IPS-18c (cell line): ENCODE measurements around the gene ALKBH8.
"Not testable (repeated sequence)": the region's sequence is repeated elsewhere in the genome, so short reads cannot be mapped to it uniquely, and the experiment has no call there.

ENCODE experiments used
- H3K4me3 ChIP-seq: 2 replicates; pipeline ENCODE4 v1.7.0; 2013; ENCODE audit warnings: low read depth, mild to moderate bottlenecking, low read length, moderate library complexity; ENCODE audit not compliant: insufficient read depth
- H3K9me3 ChIP-seq: one replicate; pipeline ENCODE4 v1.6.1; 2013; ENCODE audit warnings: mild to moderate bottlenecking, low read length, moderate library complexity; ENCODE audit not compliant: control insufficient read depth, insufficient read depth

The ALKBH8 gene

DNA sequence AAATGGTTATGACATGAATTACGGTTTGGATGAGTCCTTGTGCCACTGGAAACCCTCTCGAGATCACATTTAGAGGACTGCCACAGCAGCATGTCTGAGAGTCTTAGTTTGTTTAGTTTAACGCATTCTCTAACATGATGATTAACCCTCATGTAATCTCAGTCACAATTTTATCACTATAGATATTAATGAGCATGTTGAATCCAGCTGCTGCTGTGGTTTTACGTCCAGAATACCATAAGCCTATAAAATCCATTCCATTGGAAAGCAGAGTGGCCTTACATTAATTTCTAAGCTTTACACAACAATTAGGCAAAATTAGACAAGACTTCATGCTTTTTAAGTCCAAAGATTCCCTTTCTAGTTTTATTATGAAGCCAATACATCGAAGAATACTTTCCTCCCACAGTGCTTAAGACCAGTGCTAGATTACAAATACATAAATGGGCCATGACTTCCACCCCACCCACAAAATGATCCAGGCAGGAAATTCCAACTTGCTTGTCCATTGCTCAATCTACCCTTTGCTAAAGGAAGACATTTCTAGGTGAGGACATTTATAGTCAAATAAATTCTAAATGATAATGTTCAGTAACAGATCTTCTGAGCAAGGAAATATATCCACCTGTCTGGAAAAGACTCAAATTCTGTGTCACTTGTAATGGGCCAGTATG lies 21.9 kb upstream of the ALKBH8 start:
- Histone ChIP-seq H3K9me3 (no peaks in the 10 kb centered on the region), H3K4me3 (no peak overlapping the region)

DNA sequence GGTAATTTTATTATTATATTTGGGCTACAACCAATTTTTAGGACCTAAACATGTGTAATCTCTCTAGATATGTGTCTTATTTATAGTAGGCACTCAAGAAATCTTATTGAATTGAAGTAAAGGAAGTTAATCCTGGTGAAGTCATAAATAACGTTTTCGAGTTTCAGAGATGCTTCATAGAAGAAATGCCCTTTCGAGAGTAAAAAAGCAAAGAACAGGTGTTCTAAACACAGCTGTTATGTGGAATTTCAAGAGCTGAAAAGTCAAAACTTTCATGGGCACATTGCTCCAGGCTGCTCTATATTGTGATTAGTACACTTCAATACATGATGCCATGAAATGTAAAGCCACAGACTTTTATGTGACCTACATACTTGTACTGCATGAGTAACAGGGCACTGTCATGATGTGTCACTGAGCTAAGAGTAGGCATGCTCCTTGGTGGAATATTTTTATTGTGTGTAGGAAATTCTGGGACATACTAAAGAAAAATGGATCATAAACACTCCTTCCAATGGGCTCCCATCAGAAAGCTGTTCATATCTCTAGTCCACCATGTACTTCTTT lies 18.2 kb upstream of the ALKBH8 start:
- no peak overlapping the region for H3K4me3 ChIP-seq

DNA sequence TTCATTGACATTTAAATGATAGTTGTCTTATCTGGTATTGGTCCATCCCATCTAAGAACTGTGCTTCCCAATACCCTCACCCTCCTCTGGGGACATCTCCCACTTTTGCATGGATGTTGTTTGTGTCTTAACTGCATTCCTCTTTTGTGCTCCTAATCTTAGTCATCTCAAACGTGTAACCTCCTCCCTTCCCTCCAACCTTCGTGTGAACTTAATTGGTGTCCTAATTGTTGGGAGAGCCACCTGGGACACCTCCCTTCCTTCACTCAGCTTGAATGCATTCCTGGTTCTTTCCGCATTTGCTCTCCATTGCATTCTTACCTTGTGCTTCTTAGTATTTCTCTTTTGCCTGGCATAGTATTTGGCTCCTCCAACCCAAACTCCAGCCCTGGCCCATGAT lies 15.6 kb upstream of the ALKBH8 start:
- Histone ChIP-seq H3K4me3 (no peak overlapping the region), H3K9me3 (no peaks in the 10 kb centered on the region)

More for the DNA sequence above, 18.2 kb upstream of the ALKBH8 start:
- H3K9me3 ChIP-seq, result no peaks in the 10 kb centered on the region

DNA sequence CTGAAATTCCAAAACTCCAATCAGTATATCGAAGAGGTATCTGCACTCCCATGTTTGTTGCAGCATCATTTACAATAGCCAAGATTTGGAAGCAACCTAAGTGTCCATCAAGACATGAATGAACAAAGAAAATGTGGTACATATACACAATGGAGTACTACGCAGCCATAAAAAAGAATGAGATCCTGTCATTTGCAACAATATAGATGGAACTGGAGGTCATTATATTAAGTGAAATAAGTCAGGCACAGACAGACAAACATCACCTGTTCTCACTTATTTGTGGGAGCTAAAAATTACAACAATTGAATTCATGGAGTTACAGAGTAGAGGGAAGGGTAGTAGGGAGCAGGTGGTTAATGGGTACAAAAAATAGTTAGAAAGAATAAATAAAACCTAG lies 13.6 kb upstream of the ALKBH8 start:
- not testable (repeated sequence) for H3K4me3 ChIP-seq, H3K9me3 ChIP-seq

DNA sequence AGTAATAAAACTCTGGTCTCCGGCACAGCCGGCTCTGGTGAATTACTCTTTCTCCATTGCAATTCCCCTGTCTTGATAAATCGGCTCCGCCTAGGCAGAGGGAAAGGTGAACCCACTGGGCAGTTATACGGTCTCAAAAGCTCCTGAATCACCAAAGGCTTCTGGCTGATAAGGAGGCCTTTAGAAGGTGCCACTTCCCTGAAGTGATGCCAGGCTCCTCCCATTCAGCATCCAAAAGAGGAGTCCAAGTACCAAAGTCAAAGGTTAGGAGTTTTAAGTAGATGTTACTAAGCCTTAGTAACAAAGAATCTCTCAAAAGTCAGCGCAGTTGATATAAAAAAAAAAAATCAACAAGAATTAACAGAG lies 11.8 kb upstream of the ALKBH8 start:
- H3K4me3 ChIP-seq, result no peak overlapping the region

DNA sequence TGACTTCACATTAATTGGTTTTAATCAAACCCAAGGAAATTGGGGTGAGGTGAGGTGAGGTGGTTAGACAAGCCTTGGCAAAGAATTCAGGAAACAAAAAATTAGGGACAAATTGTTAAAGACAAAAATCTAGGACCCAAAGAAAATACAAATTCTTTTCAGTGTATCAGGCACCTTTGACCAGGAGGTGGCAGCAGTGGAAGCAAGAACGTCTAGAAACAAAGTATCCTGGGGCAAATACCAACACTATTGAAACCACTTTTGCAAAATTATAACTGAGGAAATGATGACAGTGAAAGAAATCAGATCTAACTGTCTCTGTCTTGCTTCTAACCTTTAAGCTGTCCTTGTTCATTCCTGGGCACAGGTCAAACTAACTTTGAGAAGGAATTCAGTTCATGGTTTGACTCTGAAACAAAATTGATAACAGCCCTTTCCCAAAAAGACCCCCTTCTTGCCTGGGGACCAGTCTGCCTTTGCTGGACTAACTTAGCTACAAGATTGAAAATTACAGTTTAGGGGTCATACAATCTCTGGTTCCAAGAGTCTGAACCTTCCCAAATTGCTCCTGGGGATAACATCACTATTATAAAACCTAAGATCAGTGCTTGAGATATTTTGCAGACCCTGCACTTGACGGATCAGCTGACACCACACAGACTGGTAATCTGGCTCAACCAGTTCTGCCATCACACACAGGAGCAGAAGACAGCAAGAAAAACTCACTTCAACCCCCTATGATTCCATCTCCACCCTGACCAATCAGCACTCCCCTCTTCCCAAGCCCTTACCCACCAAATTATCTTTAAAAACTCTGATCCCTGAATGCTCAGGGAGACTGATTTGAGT lies 11.2 kb upstream of the ALKBH8 start:
- H3K9me3 ChIP-seq, H3K4me3 ChIP-seq: not testable (repeated sequence)

More for the DNA sequence above, 11.8 kb upstream of the ALKBH8 start:
- no peaks in the 10 kb centered on the region for H3K9me3 ChIP-seq

DNA sequence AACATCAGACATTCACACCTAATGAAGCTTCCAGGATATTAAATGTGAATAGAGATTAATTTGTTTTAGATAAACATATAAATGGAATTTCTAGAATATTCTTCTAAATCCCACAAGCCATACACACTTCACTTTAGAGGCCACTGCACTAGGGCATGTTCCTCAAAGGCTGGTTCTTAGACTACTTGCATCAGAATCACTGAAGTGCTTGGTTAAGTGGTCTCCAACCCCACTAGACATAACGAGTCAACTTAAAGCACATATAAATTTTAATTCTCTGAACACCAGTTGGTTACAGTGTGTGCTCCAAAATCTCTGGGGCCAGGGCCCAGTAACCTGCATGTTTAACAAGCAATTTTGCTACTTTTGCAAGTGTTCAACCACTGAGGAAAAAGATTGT lies 7.9 kb upstream of the ALKBH8 start:
- no peak overlapping the region for H3K4me3 ChIP-seq
- H3K9me3 ChIP-seq, result no peaks in the 10 kb centered on the region

DNA sequence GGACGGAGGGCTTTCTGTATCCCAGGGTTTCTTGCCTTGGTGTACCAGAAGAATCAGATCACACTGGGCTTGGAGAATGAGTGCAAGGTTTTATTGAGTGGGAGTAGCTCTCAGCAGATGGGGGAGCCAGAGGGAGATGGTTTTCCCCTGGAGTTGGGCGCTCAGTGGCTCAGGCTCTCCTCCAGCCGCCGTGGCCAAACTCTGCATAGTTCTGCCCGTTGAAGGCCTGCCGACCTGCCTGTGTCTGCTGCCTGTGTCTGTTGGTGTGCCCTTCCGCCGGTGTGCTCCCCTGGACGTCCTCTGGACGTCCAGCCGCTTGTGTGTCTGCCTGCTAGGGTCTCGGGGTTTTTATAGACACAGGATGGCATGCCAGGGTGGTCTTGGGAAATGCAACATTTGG lies 4.5 kb upstream of the ALKBH8 start:
- H3K9me3 ChIP-seq, result no peaks in the 10 kb centered on the region

DNA sequence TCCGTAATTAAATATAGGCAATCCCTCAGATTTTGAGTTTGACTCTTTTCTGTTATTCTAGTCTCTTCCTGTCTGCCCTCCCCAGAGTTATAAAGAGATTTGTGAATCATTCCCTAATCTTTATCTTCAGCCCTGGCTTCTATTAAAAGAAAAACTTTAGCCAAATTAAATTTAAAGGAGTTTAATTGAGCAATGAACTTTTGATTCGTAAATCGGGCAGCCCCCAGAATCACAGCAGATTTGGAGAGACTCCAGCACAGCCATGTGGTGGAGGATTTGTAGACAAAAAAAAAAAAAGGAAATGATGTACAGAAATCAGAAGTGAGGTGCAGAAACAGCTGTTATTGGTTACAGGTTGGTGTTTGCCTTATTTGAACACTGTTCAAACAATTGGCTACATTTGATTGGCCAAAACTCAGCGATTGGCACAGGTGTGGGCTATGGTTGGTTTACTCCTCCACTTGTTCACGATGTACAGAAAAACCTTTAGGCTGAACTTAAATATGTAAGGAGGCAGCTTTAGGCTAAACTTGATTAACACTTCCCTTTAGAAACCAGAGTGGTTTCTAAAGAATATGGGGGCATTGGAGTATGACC lies 2.3 kb upstream of the ALKBH8 start:
- H3K9me3 ChIP-seq, result no peaks in the 10 kb centered on the region
- no peak overlapping the region for H3K4me3 ChIP-seq

More for the DNA sequence above, 4.5 kb upstream of the ALKBH8 start:
- no peak overlapping the region for H3K4me3 ChIP-seq

DNA sequence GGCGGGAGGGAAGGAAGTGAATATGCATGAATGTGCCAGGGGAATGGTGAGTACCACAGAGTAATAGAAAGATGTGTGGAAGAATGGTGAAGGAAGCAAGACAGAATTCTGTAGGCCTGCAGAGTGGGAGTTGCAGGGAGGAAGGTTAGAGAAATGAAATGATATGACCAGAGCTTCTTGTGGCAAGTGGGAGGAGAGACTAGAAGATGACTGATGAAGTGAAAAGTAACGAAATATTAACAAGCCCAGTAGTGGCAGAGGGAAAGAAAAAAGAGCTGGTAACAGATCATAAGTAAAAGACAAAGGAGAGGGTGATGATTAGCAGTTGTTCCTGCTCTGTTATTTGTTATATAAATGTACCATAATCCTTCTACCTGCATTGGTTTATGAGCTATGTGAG lies 1.0 kb upstream of the ALKBH8 start:
- H3K9me3 ChIP-seq, result no peaks in the 10 kb centered on the region
- H3K4me3 ChIP-seq, result no peak overlapping the region

DNA sequence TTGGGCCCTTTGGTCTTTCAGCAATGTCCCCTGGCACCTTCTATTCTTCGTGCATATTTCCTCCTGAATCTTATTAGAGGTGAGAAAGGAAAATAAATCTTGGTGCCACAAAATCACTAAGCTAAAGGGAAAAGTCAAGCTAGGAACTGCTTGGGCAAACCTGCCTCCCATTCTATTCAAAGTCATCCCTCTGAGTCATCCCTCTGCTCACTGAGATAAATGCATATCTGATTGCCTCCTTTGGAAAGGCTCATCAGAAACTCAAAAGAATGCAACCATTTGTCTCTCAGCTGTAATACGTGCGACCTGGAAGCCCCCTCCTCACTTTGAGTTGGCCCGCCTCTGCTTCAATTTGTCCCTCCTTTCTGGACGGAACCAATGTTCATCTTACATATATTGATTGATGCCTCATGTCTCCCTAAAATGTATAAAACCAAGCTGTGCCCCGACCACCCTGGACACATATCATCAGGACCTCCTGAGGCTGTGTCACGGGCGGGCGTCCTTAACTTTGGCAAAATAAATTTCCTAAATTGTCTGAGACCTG lies 493 bp upstream of the ALKBH8 start:
- H3K9me3 ChIP-seq, result not testable (repeated sequence)
- H3K4me3 ChIP-seq, result peak overlapping the region; percentile 75; the same call in 1 of the 2 replicates

DNA sequence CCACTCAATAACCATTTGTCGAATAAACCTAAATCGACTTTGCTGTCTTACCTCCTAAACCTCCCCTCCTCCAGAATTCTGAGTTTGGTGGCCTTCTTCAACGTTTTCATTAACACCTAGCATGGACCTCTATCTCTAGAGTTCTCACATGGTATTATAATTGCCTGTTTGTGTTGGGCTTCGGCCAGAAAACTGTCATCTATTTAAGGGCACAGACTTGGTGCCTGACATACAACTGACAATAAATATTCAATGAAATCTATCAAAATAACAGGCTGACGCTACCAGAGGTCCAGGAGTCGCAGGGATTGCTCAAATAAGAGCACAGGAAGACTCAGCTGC lies 687 bp downstream of the ALKBH8 start:
- Histone ChIP-seq H3K9me3 (no peaks in the 10 kb centered on the region), H3K4me3 (peak overlapping the region; percentile 75)

DNA sequence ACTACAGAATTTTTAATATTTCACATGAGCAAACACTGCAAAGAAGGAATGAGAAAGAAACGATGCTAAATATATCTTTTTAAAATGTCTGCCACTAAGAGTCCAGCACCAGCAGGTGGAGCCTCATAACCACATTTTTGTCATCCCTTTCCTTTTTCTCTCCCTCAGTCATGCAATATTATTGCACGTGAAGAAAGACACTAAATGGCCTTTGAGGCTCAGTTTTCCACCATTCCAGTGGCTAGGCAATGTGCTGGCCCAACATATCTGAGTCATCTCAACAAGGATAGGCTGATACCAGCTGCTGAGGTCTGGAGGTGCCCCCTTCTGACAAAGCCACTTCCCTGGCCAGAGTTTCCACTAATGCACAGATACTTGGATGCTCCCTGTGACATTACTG lies 1.8 kb downstream of the ALKBH8 start:
- Histone ChIP-seq H3K9me3 (no peaks in the 10 kb centered on the region), H3K4me3 (no peak overlapping the region)

DNA sequence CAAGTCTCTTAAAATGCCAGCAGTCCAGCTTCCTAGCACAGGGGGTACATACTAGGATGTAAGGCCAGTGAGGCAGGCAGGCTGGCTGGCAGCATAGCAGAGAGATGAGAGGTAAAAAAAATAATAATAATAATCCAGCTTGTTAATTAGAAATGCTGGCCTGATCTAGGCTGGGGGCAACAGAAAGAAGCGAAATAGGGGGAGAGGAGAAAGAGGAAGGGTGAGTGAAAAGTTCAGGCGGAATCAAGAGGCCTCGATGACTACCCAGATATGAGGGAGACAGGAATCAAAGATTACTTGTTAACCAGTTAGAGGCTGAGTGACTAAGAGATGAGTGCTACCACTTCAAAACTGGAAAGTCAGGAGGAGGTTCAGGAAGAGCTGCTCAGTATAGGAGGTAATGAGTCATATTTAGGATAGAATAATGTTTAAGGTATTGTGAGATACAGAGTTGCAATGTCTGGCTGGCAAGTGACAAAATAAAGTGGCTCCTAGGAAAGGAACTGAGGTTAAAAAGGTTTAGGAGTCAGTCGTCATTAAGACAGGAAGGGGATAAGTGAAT lies 2.8 kb downstream of the ALKBH8 start:
- Histone ChIP-seq H3K9me3 (no peaks in the 10 kb centered on the region), H3K4me3 (no peak overlapping the region)

DNA sequence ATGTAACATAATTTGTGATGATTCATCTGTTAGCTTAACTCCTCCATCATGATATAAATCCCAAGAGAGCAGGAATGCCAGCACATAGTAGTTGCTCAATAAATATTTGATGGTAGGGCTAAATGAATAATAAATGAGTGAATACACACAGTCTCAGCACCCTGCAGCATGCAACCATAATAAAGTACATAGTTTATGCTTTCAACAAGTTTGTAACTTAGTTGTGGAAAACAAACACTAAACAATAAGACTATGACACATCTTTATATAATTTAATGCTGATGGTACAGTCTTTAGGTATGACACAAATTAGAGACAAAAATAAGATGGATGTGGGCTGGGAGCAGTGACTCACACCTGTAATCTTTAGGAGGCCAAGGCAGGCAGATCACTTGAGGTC lies 3.8 kb downstream of the ALKBH8 start:
- H3K9me3 ChIP-seq, result no peaks in the 10 kb centered on the region
- no peak overlapping the region for H3K4me3 ChIP-seq

DNA sequence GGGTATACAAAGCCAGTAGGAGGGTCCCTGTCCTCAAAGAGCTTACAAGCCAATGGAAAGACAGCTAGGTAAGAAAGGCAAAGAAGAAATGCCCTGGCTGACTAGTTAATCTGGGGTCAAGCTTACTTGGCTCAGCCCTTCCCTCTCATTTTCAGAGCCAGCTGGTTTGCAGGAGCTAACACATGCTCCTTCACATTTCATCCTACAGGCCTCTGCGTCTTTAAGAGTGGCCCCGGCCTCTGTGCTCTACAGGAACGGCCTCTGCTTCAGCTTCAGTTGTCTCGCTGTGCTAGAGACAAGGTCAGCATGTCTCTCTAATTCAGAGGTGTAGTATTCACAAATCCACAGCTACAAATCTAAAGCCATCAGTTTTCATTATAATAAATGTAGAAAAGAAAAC lies 15.2 kb downstream of the ALKBH8 start:
- no peaks in the 10 kb centered on the region for H3K9me3 ChIP-seq
- no peak overlapping the region for H3K4me3 ChIP-seq

DNA sequence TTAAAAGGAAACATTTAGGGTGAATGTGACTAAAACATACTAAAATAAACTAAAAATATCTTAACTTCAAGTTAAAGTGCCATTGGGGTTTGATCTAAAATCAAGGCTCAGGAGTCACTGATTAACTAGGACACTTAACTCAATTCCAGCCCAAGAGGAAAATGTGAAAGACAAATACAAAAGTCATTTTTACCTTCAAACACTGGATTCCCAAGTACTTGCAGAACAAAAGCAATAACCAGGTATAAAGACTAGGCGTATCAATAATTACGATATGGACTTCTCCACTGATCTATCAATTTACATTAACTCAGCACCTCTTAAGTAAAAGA lies 15.6 kb downstream of the ALKBH8 start:
- H3K9me3 ChIP-seq, result no peaks in the 10 kb centered on the region
- no peak overlapping the region for H3K4me3 ChIP-seq
